ENCODE measurements around the gene RAB33B. TPM values are rescaled to one million over a fixed set of nuclear protein-coding genes. Genes with fewer than 3 reads are reported as not detected.

RAB33B gene
- total and polyA plus RNA-seq, 2 of the 8 experiments (the other 6 are each of a cell fraction or from before 2014, with no cell fraction given), result 4.2 to 8.7 TPM

DNA sequence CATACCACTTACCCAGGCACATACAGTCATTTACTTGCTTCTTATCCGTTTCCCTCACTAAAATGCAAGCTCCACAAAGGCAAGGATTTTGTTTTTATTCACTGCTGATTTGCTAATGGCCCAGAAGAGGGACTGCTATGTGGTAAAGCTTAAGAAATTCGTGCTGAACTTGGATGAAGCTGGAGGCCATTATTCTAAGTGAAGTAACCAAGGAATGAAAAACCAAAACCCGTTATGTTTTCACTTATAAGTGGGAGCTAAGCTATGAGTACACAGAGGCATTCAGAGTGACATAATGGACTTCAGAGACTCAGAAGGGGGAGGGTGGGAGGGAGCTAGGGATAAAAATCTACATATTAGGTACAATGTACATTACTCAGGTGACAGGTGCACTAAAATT lies 47.2 kb downstream of the RAB33B start:
- Histone ChIP-seq H2BK5ac (ENCODE audit: low read depth, low read length) (no peak overlapping the region), H3K36me3 (ENCODE audit: control insufficient read depth in 2 of 4, insufficient read depth in 4 of 4, low read length in 3 of 4) (no peaks in the 10 kb centered on the region), H3K27me3 (replicated peaks in 1 of 4; ENCODE audit: control insufficient read depth in 3 of 4, extremely low read depth in 1 of 4, insufficient read depth in 3 of 4, low read length in 3 of 4) (no peaks in the 10 kb centered on the region), H4K8ac (ENCODE audit: extremely low read depth, insufficient read depth, low read length) (no peak overlapping the region), H3K14ac (ENCODE audit: insufficient read length) (no peak overlapping the region), H3K27ac (ENCODE audit: low read depth, low read length) (no peak overlapping the region), H2BK12ac (ENCODE audit: low read depth, low read length) (no peak overlapping the region), H3K4me3 (ENCODE audit: extremely low read depth in 1 of 4, insufficient read depth in 2 of 4, low read depth in 3 of 4, low read length in 4 of 4) (no peak overlapping the region), H3K23me2 (ENCODE audit: low read depth, low read length) (no peaks in the 10 kb centered on the region), H3K4ac (replicated peaks; ENCODE audit: insufficient read length, low read depth, low read length) (no peak overlapping the region), H4K5ac (ENCODE audit: insufficient read length, low read depth, low read length) (no peak overlapping the region), H2AK5ac (ENCODE audit: low read depth, low read length) (no peak overlapping the region), H4K20me1 (replicated peaks in 1 of 2; ENCODE audit: control insufficient read depth in 1 of 2, insufficient read depth in 2 of 2, low read length in 2 of 2) (no peaks in the 10 kb centered on the region), H2AFZ (ENCODE audit: low read length) (no peak overlapping the region), H3K79me1 (ENCODE audit: low read depth, low read length) (no peaks in the 10 kb centered on the region), H3K9me3 (ENCODE audit: insufficient read depth in 2 of 2, low read depth in 1 of 2, low read length in 1 of 2) (no peaks in the 10 kb centered on the region), H2BK120ac (replicated peaks; ENCODE audit: low read depth, low read length) (no peak overlapping the region), H3K56ac (replicated peaks; ENCODE audit: insufficient read length, low read depth, low read length) (no peak overlapping the region), H3K9ac (replicated peaks in 1 of 4; ENCODE audit: extremely low read depth in 1 of 4, low read depth in 3 of 4, low read length in 3 of 4) (no peak overlapping the region; a peak in 1 of 7 replicates), H3K23ac (ENCODE audit: insufficient read length) (no peak overlapping the region), H3K4me2 (ENCODE audit: insufficient read depth in 1 of 2, low read depth in 2 of 2, low read length in 2 of 2) (no peak overlapping the region), H2BK15ac (ENCODE audit: low read length) (no peak overlapping the region), H3K79me2 (ENCODE audit: control insufficient read depth in 1 of 2, insufficient read depth in 2 of 2, low read length in 2 of 2) (no peaks in the 10 kb centered on the region), H4K91ac (replicated peaks; ENCODE audit: insufficient read length, low read length) (no peak overlapping the region), H2BK20ac (ENCODE audit: low read length) (no peak overlapping the region), H3K4me1 (replicated peaks in 1 of 4; ENCODE audit: control insufficient read depth in 3 of 4, insufficient read depth in 4 of 4, low read length in 3 of 4) (no peaks in the 10 kb centered on the region; a peak in 1 of 7 replicates), H3K18ac (ENCODE audit: extremely low read depth, low read length) (no peak overlapping the region)
- 70% methylated on average over 3 of the region's 3 CpGs; no CpG with 5 or more reads in 1 of the 2 experiments for WGBS, 2 experiments (ENCODE audit: extremely low coverage in 1 of 2, insufficient coverage in 1 of 2, insufficient read length in 1 of 2, insufficient replicate concordance in 2 of 2, low coverage in 1 of 2, low lambda C conversion rate in 2 of 2, missing lambda C conversion rate in 1 of 2)
- CTCF ChIA-PET (ENCODE audit: partially characterized antibody), result interaction anchor here (0.5 to 2.0 kb wide), 9 partner anchors 9 to 156 kb away, joined by 3 to 6 read pairs (median 3); no protein-coding TSS in a partner anchor
- POLR2A ChIA-PET (ENCODE audit: partially characterized antibody), result no interaction called here
- no peak for FAIRE-seq
- no peak for DNase-seq (ENCODE audit: low read depth in 1 of 2, low spot score in 2 of 2)
- no peak for TF ChIP-seq POU5F1 (IDR thresholded peaks at IDR 0.05; ENCODE audit: low read depth, low read length)
- no peak for TF ChIP-seq TEAD4 (IDR thresholded peaks at IDR 0.05; ENCODE audit: low read depth, low read length)
- no peak for TF ChIP-seq JUN (IDR thresholded peaks at IDR 0.05; ENCODE audit: low read depth, low read length)
- TF ChIP-seq EP300 (IDR thresholded peaks at IDR 0.05; ENCODE audit: borderline replicate concordance in 1 of 2, low read depth in 2 of 2, low read length in 2 of 2), result no peak
- TF ChIP-seq RBBP5 (IDR thresholded peaks at IDR 0.05; ENCODE audit: borderline replicate concordance, low read depth, low read length), result no peak
- TF ChIP-seq SIRT6 (IDR thresholded peaks at IDR 0.05; ENCODE audit: low read length), result no peak
- no peak for TF ChIP-seq SRF (IDR thresholded peaks at IDR 0.05; ENCODE audit: low read depth, low read length)
- TF ChIP-seq CREB1 (IDR thresholded peaks at IDR 0.05), result no peak
